H7 (cell line): Measurements from ENCODE around the gene NOXA1. TPM values are rescaled to one million over a fixed set of nuclear protein-coding genes. Genes with fewer than 3 reads are reported as not detected.
"Not testable (repeated sequence)": the region's sequence is repeated elsewhere in the genome, so short reads cannot be mapped to it uniquely, and the experiment has no call there.

Experiments
- DNase-seq: peaks from one replicate; pipeline ENCODE4 v3.0.0; 2012
- H3K27me3 ChIP-seq: 2 replicates; pipeline ENCODE4 v1.6.0; 2011; ENCODE audit warnings: mild to moderate bottlenecking, low read length; ENCODE audit not compliant: control insufficient read depth, insufficient read depth
- H3K36me3 ChIP-seq: replicated peaks from 2 replicates; pipeline ENCODE4 v1.5.1; 2011; ENCODE audit warnings: low read length; ENCODE audit not compliant: control insufficient read depth, insufficient read depth
- H3K4me3 ChIP-seq: 2 replicates; pipeline ENCODE4 v1.5.1; 2011; ENCODE audit warnings: low read depth, mild to moderate bottlenecking, control low read depth, low read length, moderate library complexity; ENCODE audit not compliant: insufficient read depth
- total RNA-seq: library from RNA; depleted of rRNA; stranded (reverse); fragments of >200 nt; shearing (Covaris generic); gene quantifications from 2 replicates; pipeline ENCODE4 v1.2.3, GENCODE V29; 2014

NOXA1 gene
- total RNA-seq, 1 experiment from 2014 or later = 1.0 TPM

DNA sequence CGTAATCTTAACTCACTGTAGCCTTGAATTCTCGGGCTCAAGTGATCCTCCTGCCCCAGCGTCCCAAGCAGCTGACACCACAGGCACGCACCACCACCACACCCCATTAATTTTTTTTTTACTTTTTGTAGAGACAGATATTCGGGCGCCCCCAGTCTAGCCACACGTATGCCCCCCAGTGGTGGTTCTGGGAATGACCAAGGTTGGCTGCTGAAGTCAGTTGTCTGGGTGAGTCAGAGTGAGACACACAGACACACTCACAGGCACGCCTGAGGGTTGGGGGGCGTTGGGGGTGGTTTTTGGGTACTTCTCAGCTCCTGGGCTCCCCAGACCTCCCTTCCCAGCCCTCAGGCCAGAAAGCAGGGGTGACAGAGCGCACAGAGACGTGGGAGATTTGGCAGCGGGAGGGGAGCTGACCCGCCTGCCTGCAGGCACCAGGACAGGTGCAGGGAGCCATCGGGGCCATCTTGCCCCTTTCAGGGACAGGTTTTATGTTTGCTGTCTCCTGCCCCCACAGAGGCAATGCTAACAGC, 22.1 kb downstream of the NOXA1 start:
- H3K27me3 ChIP-seq = peaks cover 4% of the 10 kb centered on the region; the same call in 1 of the 2 replicates
- peak; percentile 90 for DNase-seq
- no peak overlapping the region for H3K4me3 ChIP-seq
- no peaks in the 10 kb centered on the region; the same call in 1 of the 2 replicates for H3K36me3 ChIP-seq

DNA sequence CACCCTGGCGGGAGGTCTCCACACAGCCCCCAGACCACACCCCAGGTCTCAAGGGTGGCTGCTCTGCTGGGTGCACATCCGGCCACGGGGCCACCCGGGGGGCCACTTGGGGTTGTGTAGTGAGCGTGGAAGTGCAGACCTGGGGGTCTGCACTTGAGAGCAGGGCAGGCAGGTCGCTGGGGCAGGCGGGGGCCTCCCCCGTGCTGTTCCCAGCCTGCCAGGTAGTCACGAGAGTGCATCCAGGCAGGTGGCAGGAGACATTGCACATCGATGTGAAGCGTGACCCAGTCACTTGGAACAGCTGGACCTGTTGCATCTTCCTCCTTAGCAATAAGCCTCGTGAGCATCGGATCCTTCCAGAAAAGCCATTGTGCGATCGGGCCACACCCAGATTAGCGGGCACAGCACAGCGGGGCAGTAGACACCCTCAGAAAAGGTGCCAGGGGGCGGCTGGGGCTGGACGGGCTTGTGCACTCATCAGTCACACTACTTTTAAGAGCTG, 22.8 kb downstream of the NOXA1 start:
- Histone ChIP-seq H3K36me3 (no peaks in the 10 kb centered on the region; the same call in 1 of the 2 replicates), H3K27me3 (peaks cover 4% of the 10 kb centered on the region; the same call in 1 of the 2 replicates), H3K4me3 (no peak overlapping the region)
- DNase-seq = no peak

DNA sequence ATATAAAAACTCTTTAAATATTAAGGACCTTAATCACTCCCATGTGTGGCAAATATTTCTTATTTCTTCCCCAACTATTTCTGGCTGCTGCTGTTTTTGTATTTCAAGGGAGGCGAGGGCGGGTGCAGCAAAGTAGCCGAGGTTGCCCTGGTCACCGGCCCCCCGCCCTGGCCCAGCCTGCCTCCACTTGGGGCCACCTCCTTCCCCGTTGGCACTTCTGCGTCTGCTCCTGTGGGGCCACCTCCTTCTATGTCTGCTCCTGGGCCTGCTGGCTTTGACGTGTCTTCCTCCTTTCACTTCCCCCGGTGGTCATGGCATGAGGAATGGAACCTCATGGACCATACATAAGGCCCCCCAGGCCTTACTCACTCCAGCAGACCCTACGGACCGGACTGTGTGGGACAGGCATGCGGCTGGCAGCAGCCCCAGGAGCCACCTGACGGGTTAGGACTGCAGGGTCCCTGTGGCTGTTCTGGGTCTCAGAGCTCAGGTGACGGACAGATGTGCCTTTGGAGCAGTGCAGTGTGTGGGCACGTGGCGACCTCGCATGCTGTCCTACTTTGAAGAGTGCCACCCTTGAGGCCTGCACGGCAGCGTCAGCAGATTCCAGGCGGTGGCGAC, 23.8 kb downstream of the NOXA1 start:
- no peak for DNase-seq
- Histone ChIP-seq H3K27me3 (peaks cover 3% of the 10 kb centered on the region; the same call in 1 of the 2 replicates), H3K36me3 (no peaks in the 10 kb centered on the region; the same call in 1 of the 2 replicates), H3K4me3 (no peak overlapping the region)

DNA sequence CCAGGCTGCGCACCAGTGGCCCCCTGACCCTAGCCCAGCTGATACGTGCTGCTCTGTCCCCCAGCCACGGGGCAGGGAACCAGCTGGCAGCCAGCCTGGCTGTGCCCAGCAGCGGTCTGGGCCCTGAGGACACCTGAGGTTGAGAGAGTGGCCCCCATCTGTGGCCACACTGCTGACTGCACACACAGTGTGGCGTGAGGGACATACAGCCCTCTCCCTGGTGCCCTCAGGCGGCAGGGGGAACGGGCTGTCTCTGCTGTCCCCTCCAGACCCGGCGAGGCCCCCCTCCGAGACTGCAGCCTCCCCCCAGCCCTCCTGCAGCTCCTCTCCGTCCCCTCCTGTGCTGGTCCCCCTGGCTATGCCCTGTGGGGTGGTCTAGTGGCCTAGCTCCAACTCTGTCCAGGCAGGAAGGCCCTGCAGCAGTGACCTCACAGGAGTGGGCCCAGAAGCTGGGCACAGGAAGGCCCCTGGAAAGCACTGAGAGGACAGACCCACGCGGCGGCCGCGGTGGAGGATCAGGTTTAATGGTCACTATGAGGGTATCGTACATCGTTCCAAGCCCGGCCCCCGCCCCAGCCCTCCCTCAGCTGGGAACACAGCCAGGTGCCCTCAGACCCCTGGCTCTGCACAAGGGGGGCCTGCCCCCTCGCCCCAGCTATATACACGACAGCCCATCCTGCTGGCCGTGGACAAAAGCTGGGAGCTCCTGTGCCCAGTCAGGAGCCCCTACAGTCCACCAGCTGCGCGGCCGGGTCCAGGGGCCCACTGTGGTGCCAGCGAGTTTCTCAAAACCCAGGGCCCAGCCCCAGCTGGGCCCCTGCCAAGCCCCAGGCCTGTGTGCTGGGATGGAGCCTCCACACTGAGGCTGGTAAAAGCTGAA, 24.8 kb downstream of the NOXA1 start:
- no peaks in the 10 kb centered on the region for H3K27me3 ChIP-seq
- DNase-seq = no peak
- H3K4me3 ChIP-seq = no peak overlapping the region
- H3K36me3 ChIP-seq = no peaks in the 10 kb centered on the region; the same call in none of the 2 replicates

DNA sequence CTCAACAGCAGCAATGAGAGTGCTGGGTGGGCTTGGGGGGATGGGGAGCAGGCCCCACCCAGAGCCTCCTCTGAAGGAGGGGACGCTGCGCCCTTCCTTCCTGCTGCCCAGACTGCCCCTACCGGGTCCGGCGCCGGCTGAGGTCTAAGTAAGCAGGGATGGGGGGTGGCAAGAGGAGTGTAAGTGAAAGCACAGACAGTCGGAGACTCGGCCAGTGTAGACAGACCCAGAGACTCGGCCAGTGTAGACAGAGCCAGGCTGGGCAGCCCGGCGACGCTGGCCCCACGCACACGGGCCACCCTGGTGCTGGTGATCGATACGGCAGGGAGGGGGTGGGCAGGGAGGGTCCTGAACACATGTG, 25.4 kb downstream of the NOXA1 start:
- Histone ChIP-seq H3K36me3 (no peaks in the 10 kb centered on the region; the same call in none of the 2 replicates), H3K27me3 (no peaks in the 10 kb centered on the region; the same call in 1 of the 2 replicates), H3K4me3 (no peak overlapping the region)
- DNase-seq = no peak

DNA sequence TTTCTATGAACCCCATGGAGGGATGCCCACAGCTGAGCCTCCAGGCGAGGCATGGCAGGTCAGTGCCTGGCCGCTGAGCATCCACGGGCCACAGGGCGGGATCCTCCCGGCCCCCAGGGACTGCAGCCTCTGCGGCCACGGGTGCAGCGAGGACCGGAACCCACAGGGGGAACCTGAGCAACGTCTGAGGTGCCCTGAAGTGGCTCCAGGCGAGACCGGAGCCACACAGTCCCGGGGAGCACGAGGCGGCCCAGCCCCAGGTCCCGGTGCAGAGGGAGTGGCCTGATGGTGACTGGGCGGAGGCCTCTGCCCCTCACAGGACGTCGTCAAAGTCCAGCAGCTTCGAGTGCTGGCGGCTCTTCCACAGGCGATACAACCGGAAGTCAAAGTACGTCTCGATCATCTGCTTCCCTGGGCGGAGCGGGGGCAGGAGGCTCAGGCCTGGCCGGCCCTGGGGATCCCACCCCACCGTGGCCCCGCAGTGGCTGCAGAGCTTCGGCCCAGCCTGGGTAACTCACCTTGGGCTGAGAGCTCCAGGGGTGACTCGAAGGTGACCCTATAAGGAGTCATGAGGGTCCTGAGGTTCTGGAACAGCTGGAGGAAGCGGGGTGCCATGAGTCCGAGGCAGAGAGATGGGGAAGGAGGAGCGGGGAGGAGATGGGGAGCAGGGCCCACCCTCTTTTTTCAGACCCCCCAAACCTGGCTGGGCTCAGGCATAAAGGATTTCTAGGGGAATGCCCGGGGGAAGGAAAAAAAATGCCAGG, 26.1 kb downstream of the NOXA1 start:
- Histone ChIP-seq H3K36me3 (no peaks in the 10 kb centered on the region; the same call in none of the 2 replicates), H3K27me3 (no peaks in the 10 kb centered on the region; the same call in 1 of the 2 replicates), H3K4me3 (no peak overlapping the region)
- peak; percentile 28 for DNase-seq

DNA sequence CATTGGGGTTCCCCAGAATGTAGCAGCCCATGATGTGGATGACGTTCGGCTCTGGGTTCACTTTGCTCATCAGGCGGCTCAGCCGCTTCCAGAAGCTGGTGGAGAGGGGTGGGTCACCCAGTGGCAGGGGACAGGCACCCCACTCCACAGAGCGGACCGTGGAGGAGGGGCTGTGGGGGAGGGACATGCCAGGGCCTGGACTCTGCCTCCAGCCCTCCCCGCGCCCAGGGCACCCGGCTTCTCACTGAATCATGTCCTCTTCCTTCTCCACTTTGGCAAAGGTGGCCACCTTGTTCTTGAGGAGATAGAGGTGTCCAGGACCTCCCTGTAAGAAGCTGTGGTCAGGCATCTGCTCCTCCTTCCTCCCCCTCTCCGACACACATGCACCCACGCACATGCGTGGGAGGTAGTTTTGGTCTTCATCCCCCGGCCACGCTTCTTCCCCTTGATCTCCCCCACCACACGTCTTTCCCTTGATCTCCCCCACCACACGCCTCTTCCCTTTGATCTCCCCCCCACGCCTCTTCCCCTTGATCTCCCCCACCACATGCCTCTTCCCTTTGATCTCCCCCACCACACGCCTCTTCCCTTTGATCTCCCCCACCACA, 26.8 kb downstream of the NOXA1 start:
- Histone ChIP-seq H3K27me3 (no peaks in the 10 kb centered on the region; the same call in 1 of the 2 replicates), H3K4me3 (no peak overlapping the region), H3K36me3 (no peaks in the 10 kb centered on the region; the same call in none of the 2 replicates)
- peak; percentile 36 for DNase-seq

DNA sequence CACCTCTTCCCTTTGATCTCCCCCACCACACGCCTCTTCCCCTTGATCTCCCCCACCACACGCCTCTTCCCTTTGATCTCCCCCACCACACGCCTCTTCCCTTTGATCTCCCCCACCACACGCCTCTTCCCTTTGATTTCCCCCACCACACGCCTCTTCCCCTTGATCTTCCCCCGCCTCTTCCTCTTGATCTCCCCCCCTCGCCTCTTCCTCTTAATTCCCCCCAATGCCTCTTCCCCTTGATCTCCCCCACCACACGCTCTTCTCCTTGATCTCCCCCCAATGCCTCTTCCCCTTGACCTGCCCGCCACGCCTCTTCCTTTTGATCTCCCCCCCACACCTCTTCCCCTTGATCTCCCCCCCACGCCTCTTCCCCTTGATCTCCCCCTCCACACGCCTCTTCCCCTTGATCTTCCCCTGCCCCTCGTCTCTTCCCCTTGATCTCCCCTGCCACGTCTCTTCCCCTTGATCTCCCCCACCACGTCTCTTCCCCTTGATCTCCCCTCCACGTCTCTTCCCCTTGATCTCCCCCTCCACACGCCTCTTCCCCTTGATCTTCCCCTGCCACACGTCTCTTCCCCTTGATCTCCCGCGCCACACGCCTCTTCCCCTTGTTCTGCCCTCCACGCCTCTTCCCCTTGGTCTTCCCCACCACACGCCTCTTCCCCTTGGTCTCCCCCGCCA, 27.5 kb downstream of the NOXA1 start:
- H3K4me3 ChIP-seq, H3K27me3 ChIP-seq, DNase-seq, H3K36me3 ChIP-seq: not testable (repeated sequence)

DNA sequence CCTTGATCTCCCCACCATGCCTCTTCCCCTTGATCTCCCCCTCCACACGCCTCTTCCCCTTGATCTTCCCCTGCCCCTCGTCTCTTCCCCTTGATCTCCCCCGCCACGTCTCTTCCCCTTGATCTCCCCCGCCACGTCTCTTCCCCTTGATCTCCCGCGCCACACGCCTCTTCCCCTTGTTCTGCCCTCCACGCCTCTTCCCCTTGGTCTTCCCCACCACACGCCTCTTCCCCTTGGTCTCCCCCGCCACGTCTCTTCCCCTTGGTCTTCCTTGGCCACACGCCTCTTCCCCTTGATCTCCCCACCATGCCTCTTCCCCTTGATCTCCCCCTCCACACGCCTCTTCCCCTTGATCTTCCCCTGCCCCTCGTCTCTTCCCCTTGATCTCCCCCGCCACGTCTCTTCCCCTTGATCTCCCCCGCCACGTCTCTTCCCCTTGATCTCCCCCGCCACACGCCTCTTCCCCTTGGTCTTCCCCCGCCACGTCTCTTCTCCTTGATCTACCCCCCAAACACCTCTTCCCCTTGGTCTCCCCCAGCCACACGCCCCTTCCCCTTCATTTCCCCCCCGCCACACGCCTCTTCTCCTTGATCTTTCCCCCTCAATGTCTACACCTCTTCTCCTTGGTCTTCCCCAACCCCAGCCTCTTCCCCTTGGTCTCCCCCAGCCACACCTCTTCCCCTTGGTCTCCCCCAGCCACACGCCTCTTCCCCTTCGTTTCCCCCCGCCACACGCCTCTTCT, 28.2 kb downstream of the NOXA1 start:
- H3K36me3 ChIP-seq, DNase-seq: not testable (repeated sequence)

DNA sequence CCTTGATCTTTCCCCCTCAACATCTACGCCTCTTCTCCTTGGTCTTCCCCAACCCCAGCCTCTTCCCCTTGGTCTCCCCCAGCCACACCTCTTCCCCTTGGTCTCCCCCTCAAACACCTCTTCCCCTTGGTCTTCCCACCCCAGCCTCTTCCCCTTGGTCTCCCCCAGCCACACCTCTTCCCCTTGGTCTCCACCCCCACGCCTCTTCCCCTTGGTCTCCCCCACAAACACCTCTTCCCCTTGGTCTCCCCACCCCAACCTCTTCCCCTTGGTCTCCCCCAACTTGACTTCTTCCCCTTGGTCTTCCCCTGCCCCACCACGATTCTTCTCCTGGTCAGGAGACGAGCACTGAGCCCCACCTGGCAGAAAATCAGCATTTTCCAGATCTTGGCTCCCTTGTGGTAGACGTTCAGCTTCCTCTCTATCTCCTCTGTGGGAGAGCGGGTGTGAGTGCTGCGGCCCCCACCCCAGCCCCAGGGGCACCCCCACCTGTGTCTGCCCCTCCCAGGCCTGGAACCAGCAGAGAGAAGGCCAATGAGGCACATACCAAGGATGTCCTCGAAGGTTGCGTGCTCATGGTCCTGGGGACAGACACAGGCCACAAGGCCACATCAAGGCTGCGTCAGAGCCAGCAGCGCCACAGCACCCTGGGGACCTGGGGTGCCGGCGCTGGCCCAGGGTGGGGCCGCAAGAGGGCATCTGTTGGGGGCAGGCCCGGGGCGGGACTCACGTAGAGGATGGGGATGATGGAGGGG, 29.0 kb downstream of the NOXA1 start:
- DNase-seq = no peak
- Histone ChIP-seq H3K36me3 (peaks cover 10% of the 10 kb centered on the region), H3K27me3 (no peaks in the 10 kb centered on the region; the same call in 1 of the 2 replicates), H3K4me3 (no peak overlapping the region)

More for the DNA sequence above, 28.2 kb downstream of the NOXA1 start:
- H3K4me3 ChIP-seq, H3K27me3 ChIP-seq: not testable (repeated sequence)

DNA sequence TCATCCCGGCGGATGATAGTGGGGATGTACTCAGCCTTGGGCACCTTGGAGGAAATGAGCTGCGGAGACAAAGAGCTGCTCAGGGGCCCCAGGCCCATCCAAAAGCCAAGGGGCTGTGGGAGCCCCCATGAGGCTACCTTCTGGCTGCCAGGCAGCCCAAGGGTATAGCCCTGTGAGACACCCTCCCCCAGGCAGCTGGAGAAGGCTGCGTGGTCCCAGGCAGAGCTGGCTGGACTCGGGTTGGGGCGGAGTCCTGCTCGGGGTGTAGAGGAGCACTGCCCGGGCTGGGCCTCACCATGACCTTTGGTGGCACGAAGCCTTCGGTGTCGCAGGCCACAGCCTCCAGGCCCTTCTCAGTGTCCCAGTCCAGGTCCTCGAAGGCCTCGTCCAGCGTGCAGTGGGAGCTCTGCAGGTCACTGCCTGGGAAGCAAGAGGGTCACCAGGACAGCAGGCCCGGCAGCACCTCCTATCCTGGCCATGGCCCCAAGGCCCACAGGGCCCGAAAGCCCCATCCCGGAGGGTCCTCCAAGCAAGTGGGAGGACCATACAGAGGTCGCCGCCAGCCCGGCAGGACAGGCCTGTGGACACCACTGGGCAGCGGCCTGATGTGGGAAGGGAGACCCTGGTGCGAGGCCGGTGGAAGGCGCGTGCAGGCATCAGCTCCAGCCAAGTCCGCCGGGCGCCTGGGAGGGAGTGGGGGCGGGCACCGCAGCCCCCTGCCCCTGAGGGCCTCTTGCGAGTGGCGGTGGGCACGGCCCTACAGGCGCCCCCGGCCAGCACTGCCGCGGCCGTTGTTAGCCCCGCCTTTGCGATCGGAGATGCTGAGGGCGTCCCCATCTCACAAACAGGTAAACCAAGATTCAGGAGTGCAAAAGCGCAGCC, 29.8 kb downstream of the NOXA1 start:
- peak overlapping the region; percentile 42 for H3K4me3 ChIP-seq
- DNase-seq = peak; percentile 44
- no peaks in the 10 kb centered on the region; the same call in 1 of the 2 replicates for H3K27me3 ChIP-seq

More for the DNA sequence above, 29.8 kb downstream of the NOXA1 start:
- peaks cover 10% of the 10 kb centered on the region for H3K36me3 ChIP-seq
